C1 segment of cervical spinal cord (tissue), 14 donors: ENCODE results near the gene REEP1.
"Not testable (repeated sequence)": the region's sequence is repeated elsewhere in the genome, so short reads cannot be mapped to it uniquely, and the experiment has no call there.

Source experiments
- DNase-seq, 14 donors: peaks; one replicate each; lab custom pipeline; 2025; lab: John Stamatoyannopoulos, UW

The REEP1 gene

DNA sequence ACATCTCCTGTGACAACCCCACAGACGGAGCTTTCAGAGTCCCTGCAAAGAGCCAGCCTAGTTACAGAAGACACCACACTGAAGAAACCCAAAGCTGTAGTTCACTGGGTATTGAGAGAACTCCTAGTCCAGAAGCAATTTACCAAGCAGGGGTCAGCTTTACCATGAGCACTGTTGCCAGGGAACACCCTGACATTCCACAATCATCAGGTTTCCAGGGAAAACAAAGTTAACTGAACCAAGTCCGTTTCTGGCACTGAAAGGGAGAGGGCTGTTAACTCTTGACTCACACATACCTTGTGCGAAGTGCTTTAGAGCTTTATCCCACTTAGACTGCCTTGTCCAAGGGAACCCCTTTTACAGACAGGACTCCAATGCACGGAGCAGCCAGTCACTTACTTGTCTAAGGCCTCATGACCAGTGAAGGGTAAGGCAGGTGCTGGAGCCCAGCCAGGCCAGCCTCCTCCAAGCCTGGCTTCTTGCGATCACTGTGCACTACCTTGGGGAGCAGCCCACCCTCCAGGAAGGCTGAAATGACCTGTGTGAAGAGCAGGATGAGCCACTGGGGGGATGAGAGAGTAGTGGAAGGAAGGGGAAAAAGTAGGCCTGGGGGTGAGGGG is 53.9 kb downstream of the REEP1 start:
- DNase-seq: no peak

DNA sequence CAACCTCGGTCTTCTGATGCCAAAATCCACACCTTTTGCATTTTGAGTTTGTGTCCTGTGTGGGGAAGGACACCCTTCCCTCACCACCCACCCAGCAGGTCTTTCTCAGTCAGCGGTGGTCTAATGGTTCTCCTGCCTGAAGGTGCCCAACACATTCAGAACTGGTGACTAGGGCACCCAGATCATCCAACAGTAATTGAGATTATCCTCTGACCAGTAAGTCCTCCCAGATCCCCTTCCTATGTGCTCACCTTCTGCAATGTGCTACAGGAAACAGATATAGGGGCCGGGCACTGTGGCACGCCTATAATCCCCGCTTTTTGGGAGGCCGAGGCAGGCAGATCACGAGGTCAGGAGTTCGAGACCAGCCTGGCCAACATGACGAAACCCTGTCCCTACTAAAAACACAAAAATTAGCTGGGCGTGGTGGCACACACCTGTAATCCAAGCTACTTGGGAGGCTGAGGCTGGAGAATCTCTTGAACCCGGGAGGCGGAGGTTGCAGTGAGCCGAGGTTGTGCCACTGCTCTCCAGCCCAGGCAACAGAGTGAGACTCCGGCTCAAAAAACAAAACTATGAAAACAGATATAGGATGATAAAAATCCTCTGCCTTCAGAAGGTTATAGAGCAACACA is 56.2 kb downstream of the REEP1 start:
- no peak for DNase-seq

DNA sequence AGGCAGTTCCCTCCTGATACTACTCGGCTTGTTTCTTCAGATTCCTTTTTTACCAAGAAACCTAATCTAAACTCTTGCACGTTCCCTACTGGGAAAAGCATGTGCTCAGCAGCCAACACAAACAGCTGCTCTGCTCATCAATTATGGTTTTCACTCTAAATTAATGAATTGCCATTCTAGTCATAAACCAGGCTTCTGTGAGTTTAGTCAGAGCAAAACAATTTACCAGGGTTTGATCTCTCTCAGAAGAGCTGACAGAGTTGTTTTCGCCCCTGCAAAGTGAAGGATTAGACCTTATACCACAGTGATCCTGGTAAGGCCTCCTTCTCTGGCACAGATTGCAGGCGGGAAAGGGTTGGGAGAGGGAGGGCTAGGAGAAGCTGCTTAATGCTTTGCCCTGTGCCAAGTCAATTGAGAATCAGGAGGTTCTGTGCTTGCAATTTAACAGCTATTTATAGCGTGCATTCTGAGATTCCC is 57.2 kb downstream of the REEP1 start:
- no peak for DNase-seq

DNA sequence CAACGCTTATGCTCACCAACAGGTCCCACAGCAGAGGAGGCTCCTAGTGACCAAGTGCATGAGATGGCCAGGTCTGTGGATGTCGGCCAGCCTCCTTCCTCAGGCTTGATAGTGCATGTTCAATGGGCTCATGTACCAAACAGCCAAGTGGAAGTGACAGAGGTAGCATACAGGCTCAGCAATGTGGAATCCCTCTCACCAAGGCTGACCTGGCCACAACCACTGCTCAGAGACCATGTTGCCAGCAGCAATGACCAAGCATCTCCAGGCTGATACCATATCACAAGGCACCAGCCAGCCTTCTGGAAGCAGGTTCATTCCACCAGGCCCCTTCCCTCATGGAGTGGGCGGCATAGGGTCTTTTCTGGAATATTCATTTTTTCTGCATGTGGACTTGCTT is 61.5 kb downstream of the REEP1 start:
- no peak for DNase-seq

DNA sequence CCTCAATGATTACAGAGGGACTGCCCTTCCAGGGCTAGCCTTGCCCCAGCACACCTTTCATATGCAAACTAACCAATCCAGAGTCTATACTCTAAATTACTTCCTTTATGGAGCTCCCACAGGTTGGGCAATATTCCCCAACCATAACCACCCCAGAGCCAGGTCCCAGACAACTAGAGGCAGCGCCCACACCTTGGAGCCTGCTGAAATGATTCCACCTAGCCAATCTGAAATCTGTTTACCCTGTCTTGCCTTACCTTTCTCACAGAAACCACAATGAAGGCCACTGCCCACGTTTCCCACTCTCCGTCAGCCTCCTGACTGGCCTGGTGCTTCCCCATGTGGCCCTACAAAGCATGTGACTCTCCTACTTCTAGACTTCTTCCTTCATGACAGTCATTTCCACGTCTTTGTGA is 62.0 kb downstream of the REEP1 start:
- DNase-seq: no peak

DNA sequence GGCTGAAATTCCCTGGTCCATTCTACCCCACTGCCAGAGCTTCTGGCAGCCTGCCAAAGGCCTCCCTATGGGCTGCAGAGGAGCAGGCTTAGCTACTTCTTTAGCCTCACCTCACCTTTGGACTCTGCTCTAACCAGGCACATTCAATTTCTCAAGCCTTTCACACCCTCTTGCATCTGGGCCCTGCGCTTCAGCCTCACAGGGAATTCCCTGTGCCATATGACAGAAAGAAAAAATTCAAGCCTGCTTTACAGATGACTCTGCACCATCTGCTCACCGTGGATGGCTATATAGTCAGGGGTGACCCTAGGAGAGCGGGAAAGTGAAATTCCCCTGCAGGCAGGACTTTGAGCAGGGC is 62.5 kb downstream of the REEP1 start:
- DNase-seq: peak in 1 of 14 donors; percentile 29

DNA sequence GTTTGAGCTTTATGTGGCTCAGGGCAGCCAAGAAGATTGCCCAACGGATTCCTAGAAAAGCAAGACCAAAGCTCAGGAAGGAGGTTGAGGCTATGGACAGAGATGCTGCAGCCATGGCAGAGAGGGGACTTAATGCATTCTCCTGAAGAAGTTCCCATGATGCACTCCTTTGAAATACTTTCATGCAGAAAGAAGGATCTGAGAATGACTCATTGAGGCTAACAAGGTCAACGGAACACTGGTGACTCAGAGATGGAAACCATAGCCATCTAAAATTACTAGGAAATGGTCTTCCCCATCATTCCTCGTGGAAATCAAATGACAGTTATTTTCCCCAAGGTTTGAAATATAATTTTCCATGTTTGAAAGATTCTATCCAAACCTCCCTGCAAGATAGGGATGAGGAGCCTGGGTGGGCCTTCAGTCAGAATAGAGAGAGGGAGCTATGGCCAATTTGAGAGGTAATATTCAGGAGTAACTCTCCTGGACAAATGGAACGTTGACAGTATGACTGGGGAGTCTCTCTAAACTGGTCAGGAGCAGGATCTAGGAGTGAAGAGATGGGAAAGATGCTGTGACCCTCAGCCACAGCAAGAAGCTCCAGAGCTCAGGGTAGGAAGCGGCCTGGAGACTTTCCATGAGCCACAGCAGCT is 63.0 kb downstream of the REEP1 start:
- DNase-seq: no peak

DNA sequence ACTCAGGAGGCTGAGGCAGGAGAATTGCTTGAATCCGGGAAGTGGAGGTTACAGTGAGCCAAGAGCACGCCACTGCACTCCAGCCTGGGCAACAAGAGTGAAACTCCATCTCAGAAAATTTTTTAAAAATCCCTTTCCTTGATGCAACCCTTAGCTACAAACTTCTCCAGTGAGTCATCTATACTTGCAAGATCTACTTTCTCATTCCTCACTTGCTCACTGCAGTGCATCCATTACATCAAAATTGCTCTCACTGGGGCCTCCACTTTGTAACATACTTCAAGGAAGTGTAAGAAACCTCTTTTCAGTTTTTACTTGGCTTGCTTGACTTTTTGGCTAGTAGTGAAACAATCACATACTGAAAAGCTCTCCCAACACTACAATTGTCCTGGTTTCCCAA is 65.3 kb downstream of the REEP1 start:
- DNase-seq: no peak

DNA sequence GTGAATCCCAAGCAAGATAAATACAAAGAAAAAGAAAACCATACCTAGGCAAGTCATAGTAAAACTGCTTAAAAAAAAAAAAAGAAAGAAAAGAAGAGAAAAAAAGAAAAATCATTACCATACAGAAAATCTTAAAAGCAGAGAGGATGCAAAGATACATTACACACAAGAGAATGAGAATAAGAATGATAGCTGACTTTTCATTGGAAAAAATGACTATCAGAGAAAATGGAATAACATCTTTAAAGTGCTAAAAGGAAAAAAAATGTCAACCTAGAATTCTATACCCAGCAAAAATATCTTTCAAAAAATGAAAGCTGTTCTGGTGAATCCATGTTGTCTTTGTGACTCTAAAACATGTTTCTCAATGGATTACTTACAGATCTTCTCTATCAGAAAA is 66.2 kb downstream of the REEP1 start:
- DNase-seq: no peak

DNA sequence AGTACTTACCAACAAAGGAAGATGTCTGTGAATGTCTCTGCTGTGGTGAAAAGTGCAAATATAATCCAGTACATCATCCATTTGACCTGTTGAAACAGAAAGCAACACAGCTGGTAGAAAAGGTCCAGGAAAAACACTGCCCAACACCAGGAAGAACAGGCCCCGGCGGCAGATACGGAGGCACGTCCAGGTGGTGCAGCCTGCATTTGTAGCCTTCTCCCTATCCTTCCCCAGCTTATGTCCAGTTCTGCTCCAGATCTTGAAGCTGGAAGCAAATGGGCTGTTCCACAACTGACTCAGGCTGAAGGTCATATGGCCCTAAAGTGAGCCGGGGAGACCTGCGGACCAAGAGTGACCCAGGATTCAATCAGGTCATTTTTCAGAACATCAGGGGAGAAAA is 73.5 kb downstream of the REEP1 start:
- DNase-seq: no peak

DNA sequence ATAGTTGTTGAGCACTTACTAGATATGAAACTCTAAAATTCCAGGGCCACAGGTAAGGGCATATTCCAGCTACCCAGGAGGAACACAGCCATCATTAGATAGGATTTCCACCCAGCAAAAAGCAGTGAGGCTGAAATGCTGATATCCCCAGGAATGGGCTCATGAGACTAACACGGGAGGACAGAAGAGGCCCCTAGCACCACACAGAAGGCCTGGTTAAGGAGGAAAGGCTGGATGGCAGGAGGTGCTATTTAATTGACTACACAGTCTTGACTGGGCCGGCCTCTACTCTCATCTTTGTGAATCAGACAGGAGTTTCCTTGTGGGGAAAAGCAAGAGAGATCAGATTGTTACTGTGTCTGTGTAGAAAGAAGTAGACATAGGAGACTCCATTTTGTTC is 76.4 kb downstream of the REEP1 start:
- DNase-seq: no peak

DNA sequence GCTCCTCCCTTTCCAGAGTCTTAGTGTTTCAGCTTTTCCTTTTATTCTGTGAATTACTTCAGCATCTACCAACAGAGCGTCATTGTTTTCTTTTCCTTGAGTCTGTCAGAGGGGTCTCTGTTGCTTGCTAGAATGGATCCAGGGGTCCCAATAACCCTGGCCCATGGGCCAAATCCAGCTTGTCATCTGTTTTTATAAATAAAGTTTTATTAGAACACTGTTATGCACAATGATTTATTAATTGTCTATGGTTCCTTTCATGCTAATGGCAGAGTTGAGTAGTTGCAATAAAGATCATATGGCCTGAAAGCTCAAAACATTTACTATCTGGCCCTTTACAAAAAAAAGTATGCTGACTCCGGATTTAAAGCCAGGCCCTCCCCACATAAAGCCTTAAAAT is 79.3 kb downstream of the REEP1 start:
- DNase-seq: no peak

DNA sequence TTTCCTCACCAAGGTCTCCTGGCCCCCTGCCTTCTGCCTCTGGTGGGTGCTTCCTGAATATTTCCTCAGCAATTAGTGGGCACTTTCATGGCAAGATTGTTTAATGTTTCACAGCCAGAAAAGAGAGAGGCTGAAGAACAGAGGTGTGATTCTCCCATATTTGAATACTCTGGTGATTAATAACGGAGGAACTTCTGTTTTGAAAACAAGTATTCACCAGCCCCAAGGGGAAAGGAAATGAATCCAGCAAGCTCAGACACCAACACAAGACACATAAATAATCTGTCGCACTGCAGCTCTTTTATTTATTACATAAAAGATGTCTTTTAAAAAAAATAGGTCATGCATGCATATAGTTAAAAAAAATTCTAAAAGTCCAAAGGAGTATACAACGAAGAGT is 80.4 kb downstream of the REEP1 start:
- DNase-seq: no peak

DNA sequence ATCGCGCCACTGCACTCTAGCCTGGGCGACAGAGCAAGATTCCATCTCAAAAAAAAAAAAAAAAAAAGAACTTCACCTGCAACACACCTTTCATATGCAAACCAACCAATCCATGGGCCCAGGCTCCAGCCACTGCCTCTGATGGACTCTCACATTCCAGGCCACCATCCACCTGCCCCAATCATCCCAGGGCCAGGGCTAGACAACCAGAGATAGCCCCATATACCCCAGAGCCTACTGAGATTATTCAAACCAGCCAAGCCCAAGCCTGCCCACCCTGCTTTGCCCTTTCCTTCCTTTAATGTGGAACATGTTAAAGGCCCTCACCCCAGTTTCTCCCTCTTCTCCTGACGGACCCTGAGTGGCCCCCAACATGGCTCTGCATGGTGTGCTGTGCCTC is 81.1 kb downstream of the REEP1 start:
- no peak for DNase-seq

DNA sequence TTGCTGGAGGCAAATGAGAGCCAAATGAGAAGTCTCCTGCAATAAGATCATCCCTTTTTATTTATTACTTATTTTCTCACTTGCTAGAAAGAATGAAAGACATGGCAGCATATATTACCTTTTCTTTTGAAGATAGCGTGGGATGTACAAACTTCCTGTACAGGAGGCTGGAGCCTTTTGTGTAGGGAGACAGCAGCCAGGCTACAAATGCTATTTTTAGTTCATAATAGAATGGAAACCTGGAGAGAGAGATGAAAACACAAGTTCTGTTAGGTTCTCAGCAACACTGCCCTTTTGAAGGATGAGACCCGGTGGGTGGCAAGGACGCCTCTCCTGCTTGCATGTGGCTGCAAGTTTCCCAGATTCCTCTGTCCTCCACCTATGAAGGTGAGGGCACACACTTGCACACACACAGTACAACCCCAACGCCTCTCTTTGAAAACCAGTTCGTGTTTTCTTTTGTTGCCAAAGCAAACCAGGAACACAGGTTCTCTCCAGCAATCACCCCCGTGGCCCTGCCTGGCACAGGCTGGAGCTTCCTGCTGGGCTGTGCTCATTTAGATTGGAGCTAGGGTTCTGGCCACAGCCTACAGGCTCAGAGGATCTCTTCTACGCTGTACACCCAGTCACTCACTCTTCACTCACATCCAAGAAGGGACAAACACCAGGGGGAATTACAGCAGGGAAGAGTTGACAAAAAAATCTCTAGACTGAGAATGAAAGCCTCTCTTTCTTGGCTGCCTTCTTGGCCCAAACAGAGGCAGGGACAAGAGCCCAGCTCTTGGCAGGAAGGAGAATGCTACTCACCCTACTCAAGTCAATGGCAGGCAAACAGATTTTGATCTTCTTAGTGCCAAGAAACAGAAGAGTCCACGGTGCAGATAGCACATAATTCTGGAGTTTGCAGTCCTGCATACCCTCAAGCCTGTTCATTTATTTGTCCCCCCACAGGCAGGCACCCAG is 82.6 kb downstream of the REEP1 start:
- DNase-seq: peak in 5 of 14 donors; percentile 7 to 37 (median 14)

DNA sequence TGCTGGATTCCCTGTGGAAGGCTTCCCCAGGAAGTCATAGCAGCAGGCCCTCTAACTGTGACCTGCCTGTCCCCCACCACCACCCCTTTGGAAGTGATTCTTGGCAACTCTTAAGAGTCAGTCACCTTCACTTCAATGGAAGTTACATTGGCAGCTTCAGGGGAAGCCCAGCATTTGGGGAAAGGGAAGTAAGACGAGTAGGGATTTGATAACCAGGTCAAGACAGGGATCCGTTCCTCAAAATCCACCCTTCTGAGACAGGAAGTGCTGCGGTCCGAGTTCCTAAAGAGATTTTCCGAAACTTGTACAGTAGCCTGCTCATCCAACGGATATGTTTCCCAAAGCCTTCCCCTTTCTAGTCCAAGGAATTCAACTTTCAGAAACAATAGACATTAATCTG is 84.0 kb downstream of the REEP1 start:
- no peak for DNase-seq

DNA sequence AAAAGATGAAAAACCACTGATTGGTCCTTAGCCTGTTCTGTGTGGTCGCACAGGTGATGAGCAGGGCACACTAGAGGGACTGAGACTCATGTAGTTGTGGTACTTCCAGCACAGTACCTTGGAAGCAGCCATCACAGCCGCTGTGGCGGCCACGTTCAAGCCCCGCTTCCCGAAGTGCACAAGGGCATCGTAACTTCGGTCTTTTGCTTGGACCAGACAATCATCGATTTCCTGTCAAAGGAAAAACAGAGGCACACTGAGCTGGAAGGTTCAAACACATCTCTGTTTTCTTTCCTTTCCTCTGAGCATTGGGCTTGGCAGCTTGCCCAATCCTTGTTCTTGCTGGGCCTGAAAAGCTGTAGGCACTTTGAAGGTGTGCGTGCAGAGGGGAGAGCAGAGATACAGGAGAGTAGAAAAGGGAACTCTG is 85.6 kb downstream of the REEP1 start:
- DNase-seq: no peak

DNA sequence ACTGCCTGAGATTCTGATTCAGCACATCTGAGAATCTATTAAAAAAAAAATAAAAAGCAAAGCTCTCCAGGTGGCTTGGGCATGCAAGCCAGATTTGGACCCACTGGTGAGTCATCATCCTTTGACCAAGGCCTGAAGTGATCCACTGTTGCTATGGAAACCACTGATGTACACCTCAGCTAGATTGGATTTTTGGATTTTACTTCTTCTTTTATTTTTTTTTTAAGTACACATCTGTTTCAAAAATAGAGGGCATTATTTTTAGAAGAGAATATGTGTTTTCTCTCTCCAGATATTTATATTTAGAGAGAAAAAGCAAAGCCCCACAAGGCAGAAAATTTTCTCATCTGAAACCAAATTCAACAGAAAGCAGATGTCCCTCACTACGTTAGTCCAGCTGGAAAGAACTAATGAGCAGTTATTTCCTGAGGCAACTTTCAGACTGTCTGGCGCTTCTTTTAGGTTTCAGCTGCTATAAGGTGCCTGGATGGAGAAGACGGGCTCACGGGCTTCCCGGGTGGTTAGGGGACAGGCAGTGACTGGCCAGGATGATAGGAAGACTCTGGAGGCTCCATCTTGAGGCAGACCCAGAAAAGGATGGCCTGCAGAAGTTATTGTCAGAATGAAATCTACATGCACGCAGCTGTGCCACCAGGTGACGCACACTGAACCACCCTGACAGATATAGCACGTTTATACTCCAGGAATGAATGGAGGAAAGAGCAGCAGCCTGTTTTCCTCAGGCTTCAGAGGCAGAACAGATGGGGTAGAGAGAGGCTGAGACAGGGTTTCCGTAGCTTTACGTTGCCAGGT is 87.6 kb downstream of the REEP1 start:
- peak in 1 of 14 donors; percentile 19 for DNase-seq

DNA sequence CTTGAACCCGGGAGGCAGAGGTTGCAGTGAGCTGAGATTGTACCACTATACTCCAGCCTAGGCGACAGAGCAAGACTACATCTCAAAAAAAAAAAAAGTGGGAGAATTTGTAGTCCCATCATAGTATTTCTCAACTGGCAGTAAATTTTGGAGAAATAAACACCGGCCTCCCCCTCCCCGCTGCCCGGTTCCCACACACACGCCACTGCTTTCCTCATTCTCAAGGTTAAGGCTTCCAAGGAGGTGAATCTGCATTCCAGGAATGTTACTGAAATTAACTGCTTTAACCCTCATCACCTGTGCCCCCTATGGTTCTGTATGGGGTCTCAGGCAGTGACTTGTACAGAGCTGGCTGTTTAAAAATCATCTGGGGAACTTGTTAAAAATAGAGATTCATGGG is 88.2 kb downstream of the REEP1 start:
- no peak for DNase-seq

DNA sequence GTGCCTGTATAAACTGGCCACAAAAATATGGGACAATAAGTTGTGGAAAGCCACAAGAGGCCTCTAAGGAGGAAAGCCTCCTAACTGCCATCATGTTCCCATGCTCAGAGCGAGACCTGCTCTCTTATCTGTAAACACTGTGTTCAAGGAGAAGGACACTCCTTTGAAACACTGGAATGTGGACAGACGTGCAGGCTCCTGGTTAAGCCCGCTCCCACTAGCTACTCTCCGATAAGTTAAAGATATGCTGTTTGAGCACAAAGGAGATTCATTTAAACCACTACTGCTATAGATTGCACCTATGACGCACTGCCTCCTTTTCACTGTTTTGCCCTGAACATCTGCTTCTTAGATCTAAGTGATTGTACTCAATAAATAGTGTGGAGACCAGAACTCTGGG is 92.2 kb downstream of the REEP1 start:
- not testable (repeated sequence) for DNase-seq

DNA sequence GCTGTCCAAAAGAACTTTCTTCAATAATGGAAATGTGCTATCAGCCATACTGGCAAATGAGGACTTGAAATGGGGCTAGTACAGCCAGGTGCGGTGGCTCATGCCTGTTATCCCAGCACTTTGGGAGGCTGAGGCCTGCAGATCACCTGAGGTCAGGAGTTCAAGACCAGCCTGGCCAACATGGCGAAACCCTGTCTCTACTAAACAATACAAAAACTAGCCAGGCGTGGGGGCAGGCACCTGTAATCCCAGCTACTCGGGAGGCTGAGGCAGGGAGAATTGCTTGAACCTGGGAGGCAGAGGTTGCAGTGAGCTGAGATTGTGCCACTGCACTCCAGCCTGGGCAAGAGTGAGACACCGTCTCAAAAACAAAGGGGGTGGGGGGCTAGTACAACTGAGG is 92.6 kb downstream of the REEP1 start:
- not testable (repeated sequence) for DNase-seq
